HepG2 (cell line): ENCODE data around the gene OBSL1. TPM values are rescaled to one million over a fixed set of nuclear protein-coding genes. Genes with fewer than 3 reads are reported as not detected.
A peak's percentile ranks its signal among the peaks of the same experiment; 100 is the strongest.

Source experiments
- CBX5 ChIP-seq: sonication (generic); formaldehyde crosslinking; IDR thresholded peaks from 2 replicates; pipeline ENCODE4 v1.4.0; 2020; ENCODE audit warnings: missing genetic modification reagents, borderline replicate concordance
- CHCHD3 ChIP-seq: sonication (generic); formaldehyde crosslinking; IDR thresholded peaks from 2 replicates; pipeline ENCODE4 v1.8.0; 2022; ENCODE audit warnings: mild to moderate bottlenecking, missing genetic modification reagents, moderate library complexity
- HIC2 ChIP-seq: sonication (generic); formaldehyde crosslinking; IDR thresholded peaks from 2 replicates; pipeline ENCODE4 v1.9.0; 2022; ENCODE audit warnings: low read depth, missing genetic modification reagents
- IRF9 ChIP-seq: sonication (generic); formaldehyde crosslinking; IDR thresholded peaks from 2 replicates; pipeline ENCODE4 v1.8.0; 2022; ENCODE audit warnings: missing genetic modification reagents, mild to moderate bottlenecking, borderline replicate concordance
- MNT ChIP-seq: fragments of 450-650 bp; IDR thresholded peaks from 2 replicates; pipeline ENCODE4 v1.6.1; 2016
- RELA ChIP-seq: sonication (generic); formaldehyde crosslinking; IDR thresholded peaks from 2 replicates; pipeline ENCODE4 v1.4.0; 2020; ENCODE audit warnings: missing genetic modification reagents
- REST ChIP-seq, 2 experiments: IDR thresholded peaks; 2 replicates each; pipeline ENCODE4 v1.6.1; 2011 to 2012; ENCODE audit warnings: low read length in 2 of 2, borderline replicate concordance in 1 of 2, low read depth in 1 of 2, mild to moderate bottlenecking in 1 of 2, moderate library complexity in 1 of 2
- ZNF18 ChIP-seq: sonication (generic); formaldehyde crosslinking; IDR thresholded peaks from 2 replicates; pipeline ENCODE4 v1.8.0; 2022; ENCODE audit warnings: mild to moderate bottlenecking, missing genetic modification reagents; ENCODE audit not compliant: insufficient replicate concordance
- ZNF383 ChIP-seq: sonication (generic); formaldehyde crosslinking; IDR thresholded peaks from 2 replicates; pipeline ENCODE4 v1.4.0; 2020; ENCODE audit warnings: missing genetic modification reagents, mild to moderate bottlenecking, borderline replicate concordance
- ZNF44 ChIP-seq: sonication (generic); formaldehyde crosslinking; IDR thresholded peaks from 2 replicates; pipeline ENCODE4 v1.5.1; 2020; ENCODE audit warnings: mild to moderate bottlenecking, missing genetic modification reagents
- ZNF501 ChIP-seq: sonication (generic); formaldehyde crosslinking; IDR thresholded peaks from 2 replicates; pipeline ENCODE4 v1.5.1; 2020; ENCODE audit warnings: mild to moderate bottlenecking, moderate library complexity, missing genetic modification reagents
- ZNF660 ChIP-seq: sonication (generic); formaldehyde crosslinking; IDR thresholded peaks from 2 replicates; pipeline ENCODE4 v1.5.1; 2020; ENCODE audit warnings: mild to moderate bottlenecking, low read depth, missing genetic modification reagents, borderline replicate concordance
- ZNF704 ChIP-seq: sonication (generic); formaldehyde crosslinking; IDR thresholded peaks from 2 replicates; pipeline ENCODE4 v1.8.1; 2023; ENCODE audit warnings: mild to moderate bottlenecking, inconsistent platforms, moderate library complexity, missing genetic modification reagents, borderline replicate concordance
- ZNF713 ChIP-seq: sonication (generic); formaldehyde crosslinking; IDR thresholded peaks from 2 replicates; pipeline ENCODE4 v1.4.0; 2020; ENCODE audit warnings: mild to moderate bottlenecking, missing genetic modification reagents
- polyA plus RNA-seq, 8 experiments: library from polyadenylated mRNA; depleted of rRNA in 3 of 8; stranded (reverse) in 7 of 8; unstranded in 1 of 8; fragments of >200 nt; fragmentation: Illumina TruSeq in 4 of 8; extraction: Trizol in 4 of 8; gene quantifications; 2 replicates each; pipeline versions ENCODE4 v1.2.1 to v1.2.3, GENCODE V29; 2011 to 2016; ENCODE audit warnings: low read depth in 4 of 8, missing spikeins in 1 of 8, mixed read lengths in 1 of 8; ENCODE audit not compliant: insufficient read depth in 1 of 8
- total RNA-seq, 5 experiments: library from RNA; depleted of rRNA; stranded (reverse); fragments of >200 nt; fragmentation: Illumina TruSeq; extraction: Trizol; gene quantifications; 2 replicates each; pipeline ENCODE4 v1.2.3, GENCODE V29; 2016; ENCODE audit warnings: low read depth in 1 of 5

OBSL1 gene
- total and polyA plus RNA-seq, 2 of the 13 experiments (the other 11 are each of a cell fraction or from before 2014, with no cell fraction given), result 86.7 to 218 TPM

GRCh38 chr2:219537657-219538488 lies 33.5 kb downstream of the OBSL1 start (continued):
- TF ChIP-seq ZNF18 (CRISPR knock-in tag), result no peak
- no peak for TF ChIP-seq ZNF44 (CRISPR knock-in tag)
- TF ChIP-seq ZNF704 (CRISPR knock-in tag), result no peak
- no peak for TF ChIP-seq ZNF660 (CRISPR knock-in tag)
- TF ChIP-seq MNT, result no peak
- no peak for TF ChIP-seq IRF9 (CRISPR knock-in tag)
- 0 out of 2 replicates have a peak, but pooled peaks have one; percentile 36 for TF ChIP-seq ZNF501
- no peak for TF ChIP-seq RELA
- TF ChIP-seq CHCHD3 (CRISPR knock-in tag), result no peak
- TF ChIP-seq ZNF383 (CRISPR knock-in tag), result no peak
- no peak for TF ChIP-seq ZNF713 (CRISPR knock-in tag)
- TF ChIP-seq REST (IDR thresholded peaks at IDR 0.05; ENCODE audit: borderline replicate concordance in 1 of 2, low read depth in 1 of 2, low read length in 2 of 2), result no peak
- TF ChIP-seq CBX5, result no peak
- TF ChIP-seq HIC2 (CRISPR knock-in tag), result no peak
